ENCODE measurements around the gene SETD4. TPM values are rescaled to one million over a fixed set of nuclear protein-coding genes. Genes with fewer than 3 reads are reported as not detected.

Gene SETD4
- total RNA-seq, 4 donors from 2014 or later = 27.6 to 41.1 (median 31.1) TPM

DNA sequence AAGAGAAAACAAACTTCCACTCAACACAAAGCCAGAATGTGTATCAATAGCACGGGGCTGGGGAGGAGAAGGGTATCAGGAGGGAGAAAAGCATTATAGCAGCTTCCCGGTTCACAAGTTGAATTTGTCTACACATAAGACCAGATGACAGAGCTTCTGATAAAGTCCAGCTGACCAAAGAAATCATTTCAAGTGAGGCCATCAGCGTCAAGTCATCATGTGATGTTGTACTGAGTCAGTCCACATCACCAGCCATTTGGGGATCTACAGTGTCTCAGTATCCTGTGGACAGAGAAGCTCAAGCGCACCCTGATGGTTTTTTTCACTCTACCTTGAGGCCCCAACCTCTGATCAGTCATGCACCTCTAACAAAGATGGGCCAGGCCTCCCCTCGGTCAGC is 33.0 kb downstream of the SETD4 start:
- Histone ChIP-seq H3K27ac (no peak overlapping the region), H3K4me1 (peaks cover 0 to 10% (median 0%) of the 10 kb centered on the region in 4 donors), H3K36me3 (no peaks in the 10 kb centered on the region), H3K27me3 (no peaks in the 10 kb centered on the region), H3K4me3 (no peak overlapping the region), H3K9me3 (no peaks in the 10 kb centered on the region)
- WGBS, 2 donors = 71 to 87% methylated on average over 5 of the region's 5 CpGs
- no peak for TF ChIP-seq EP300 (IDR thresholded peaks at IDR 0.05)
- no peak for TF ChIP-seq POLR2A (IDR thresholded peaks at IDR 0.05)
- TF ChIP-seq, protein P1, sequence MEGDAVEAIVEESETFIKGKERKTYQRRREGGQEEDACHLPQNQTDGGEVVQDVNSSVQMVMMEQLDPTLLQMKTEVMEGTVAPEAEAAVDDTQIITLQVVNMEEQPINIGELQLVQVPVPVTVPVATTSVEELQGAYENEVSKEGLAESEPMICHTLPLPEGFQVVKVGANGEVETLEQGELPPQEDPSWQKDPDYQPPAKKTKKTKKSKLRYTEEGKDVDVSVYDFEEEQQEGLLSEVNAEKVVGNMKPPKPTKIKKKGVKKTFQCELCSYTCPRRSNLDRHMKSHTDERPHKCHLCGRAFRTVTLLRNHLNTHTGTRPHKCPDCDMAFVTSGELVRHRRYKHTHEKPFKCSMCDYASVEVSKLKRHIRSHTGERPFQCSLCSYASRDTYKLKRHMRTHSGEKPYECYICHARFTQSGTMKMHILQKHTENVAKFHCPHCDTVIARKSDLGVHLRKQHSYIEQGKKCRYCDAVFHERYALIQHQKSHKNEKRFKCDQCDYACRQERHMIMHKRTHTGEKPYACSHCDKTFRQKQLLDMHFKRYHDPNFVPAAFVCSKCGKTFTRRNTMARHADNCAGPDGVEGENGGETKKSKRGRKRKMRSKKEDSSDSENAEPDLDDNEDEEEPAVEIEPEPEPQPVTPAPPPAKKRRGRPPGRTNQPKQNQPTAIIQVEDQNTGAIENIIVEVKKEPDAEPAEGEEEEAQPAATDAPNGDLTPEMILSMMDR (IDR thresholded peaks at IDR 0.05) = no peak
- no peak for DNase-seq (ENCODE audit: low spot score in 2 of 2)

DNA sequence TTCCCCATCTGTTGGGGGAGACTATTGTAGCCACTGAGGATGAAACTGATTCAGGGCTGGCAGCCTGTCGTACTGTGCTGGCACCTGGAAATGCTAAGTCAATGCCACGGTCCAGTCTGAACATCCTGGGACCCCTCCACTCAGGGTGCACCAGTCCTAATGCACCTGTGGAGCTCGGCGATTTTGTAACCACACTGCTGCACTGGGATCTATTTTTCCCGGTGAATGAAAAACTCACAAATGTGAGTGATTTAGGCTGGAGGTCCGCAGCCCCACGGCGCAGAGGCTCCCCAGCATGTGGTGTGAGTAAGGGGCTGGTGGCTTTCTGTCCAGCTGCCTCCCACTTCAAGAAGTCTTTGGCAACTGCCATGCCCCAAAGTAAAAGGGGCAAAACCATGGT is 35.5 kb downstream of the SETD4 start:
- Histone ChIP-seq H3K9me3 (no peaks in the 10 kb centered on the region), H3K27ac (no peak overlapping the region), H3K4me1 (peaks cover 0 to 10% (median 0%) of the 10 kb centered on the region in 4 donors), H3K4me3 (no peak overlapping the region), H3K36me3 (no peaks in the 10 kb centered on the region), H3K27me3 (no peaks in the 10 kb centered on the region)
- TF ChIP-seq POLR2A (IDR thresholded peaks at IDR 0.05) (no peak), EP300 (IDR thresholded peaks at IDR 0.05) (no peak)
- TF ChIP-seq, protein P1 (IDR thresholded peaks at IDR 0.05) = no peak
- DNase-seq (ENCODE audit: low spot score in 2 of 2) = no peak
- 94% methylated on average over 8 of the region's 8 CpGs for WGBS, 2 donors

DNA sequence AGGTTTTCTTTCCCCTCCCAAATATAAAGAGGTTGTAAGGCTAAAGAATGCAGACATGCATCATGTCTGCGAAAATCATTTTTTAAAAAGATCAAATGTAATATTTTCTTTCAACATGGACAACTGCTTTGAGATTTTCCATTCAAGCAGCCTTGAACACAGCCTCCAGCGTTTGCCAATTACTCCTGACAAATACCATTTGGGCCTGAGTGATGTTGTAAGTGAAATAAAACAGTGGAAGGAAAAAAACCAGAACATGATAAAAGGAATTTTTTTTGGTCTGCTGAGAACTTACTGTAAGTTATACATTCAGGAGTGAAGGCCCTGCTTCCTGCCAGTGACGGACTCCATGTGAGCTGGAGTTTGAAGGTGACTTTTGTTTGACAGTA is 37.2 kb downstream of the SETD4 start:
- no peak for TF ChIP-seq POLR2A (IDR thresholded peaks at IDR 0.05)
- TF ChIP-seq EP300 (IDR thresholded peaks at IDR 0.05) = no peak
- TF ChIP-seq, protein P1 (IDR thresholded peaks at IDR 0.05) = no peak
- Histone ChIP-seq H3K27ac (no peak overlapping the region), H3K36me3 (no peaks in the 10 kb centered on the region), H3K27me3 (no peaks in the 10 kb centered on the region), H3K9me3 (no peaks in the 10 kb centered on the region), H3K4me1 (peaks cover 0 to 6% (median 0%) of the 10 kb centered on the region in 4 donors), H3K4me3 (no peak overlapping the region)
- DNase-seq (ENCODE audit: low spot score in 2 of 2) = no peak
- WGBS, 2 donors = 59 to 63% methylated on average over 3 of the region's 3 CpGs

DNA sequence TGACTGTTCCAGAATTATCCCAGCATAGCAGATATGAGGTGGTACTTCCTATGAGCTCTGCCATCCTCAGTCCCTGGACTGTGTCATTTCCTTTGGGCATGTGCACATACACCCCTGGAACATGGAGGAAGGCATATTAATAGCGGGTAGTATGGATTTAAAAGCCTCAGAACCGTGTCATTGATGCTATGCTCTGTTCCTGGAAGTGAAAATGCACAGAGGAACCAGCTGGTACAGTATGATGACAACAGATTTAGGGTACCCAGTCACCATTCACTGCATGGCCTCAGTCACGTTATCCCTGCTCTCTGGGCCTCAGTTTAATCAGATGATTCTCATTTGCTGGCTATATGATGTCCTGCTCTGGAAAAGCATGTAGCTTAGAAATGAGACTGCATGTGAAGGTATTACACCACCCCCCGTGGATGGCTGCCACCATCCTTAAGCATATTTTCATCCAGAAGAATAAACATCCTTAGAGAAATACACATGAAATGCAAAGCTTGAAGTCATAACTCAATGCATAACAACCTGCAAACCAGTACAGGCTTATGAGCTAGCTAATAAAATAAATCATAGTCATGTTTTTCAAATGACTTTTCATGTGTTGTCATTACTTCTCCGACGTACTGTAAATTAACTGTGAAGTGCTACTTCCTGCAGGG is 37.8 kb downstream of the SETD4 start:
- TF ChIP-seq POLR2A (IDR thresholded peaks at IDR 0.05) = no peak
- TF ChIP-seq, protein P1 (IDR thresholded peaks at IDR 0.05) = no peak
- TF ChIP-seq EP300 (IDR thresholded peaks at IDR 0.05) = no peak
- no peak overlapping the region for H3K27ac ChIP-seq
- 55 to 56% methylated on average over 6 of the region's 6 CpGs for WGBS, 2 donors
- no peaks in the 10 kb centered on the region for H3K9me3 ChIP-seq
- no peaks in the 10 kb centered on the region for H3K27me3 ChIP-seq
- H3K4me3 ChIP-seq = no peak overlapping the region
- H3K4me1 ChIP-seq = peaks cover 0 to 6% (median 0%) of the 10 kb centered on the region in 4 donors
- no peaks in the 10 kb centered on the region for H3K36me3 ChIP-seq
- DNase-seq (ENCODE audit: low spot score in 2 of 2) = no peak

DNA sequence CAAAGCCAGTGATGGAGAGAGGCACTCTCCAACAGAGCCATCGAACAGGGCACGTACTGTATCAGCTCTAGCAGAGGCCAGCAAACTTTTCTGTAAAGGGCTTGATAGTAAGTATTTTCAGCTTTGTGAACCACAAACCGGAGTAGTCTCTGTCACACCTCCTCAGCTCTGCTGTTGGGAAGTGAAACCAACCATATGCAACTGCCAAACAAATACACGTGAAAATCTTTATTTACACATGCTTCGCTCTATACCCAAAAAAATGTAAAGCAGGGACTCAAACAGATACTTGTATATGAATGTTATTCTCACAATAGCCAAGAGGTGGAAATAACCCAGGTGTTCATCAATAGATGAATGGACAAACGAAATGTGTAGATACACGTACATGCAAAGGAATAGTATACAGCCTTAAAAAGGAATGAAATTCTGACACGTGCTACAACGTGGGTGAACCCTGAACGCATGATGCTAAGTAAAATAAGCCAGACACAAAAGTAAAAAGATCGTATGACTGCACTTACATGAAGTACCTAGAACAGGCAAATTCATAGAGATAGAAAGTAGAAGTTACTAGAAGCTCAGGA is 39.0 kb downstream of the SETD4 start:
- no peak for DNase-seq (ENCODE audit: low spot score in 2 of 2)

More for the DNA sequence above, 39.0 kb downstream of the SETD4 start:
- Histone ChIP-seq H3K27me3 (no peaks in the 10 kb centered on the region), H3K4me1 (peaks cover 0 to 6% (median 0%) of the 10 kb centered on the region in 4 donors), H3K4me3 (no peak overlapping the region), H3K27ac (no peak overlapping the region), H3K9me3 (no peaks in the 10 kb centered on the region), H3K36me3 (no peaks in the 10 kb centered on the region)
- 90 to 92% methylated on average over 11 of the region's 11 CpGs for WGBS, 2 donors
- TF ChIP-seq, protein P1 (IDR thresholded peaks at IDR 0.05) = no peak
- TF ChIP-seq POLR2A (IDR thresholded peaks at IDR 0.05) = no peak
- TF ChIP-seq EP300 (IDR thresholded peaks at IDR 0.05) = no peak

Data from tibial nerve (tissue), 4 donors.